Tibial nerve (tissue), 4 donors: ENCODE data around the gene SLC39A11. TPM values are rescaled to one million over a fixed set of nuclear protein-coding genes. Genes with fewer than 3 reads are reported as not detected.

Experiments
- DNase-seq, 2 donors: peaks; one replicate each; pipeline ENCODE4 v3.0.0-alpha.2; 2019; ENCODE audit warnings: low spot score in 2 of 2
- H3K27ac ChIP-seq, 4 donors: fragments of 200-600 bp; sonication (generic) in 3 of 4; one replicate each; pipeline ENCODE4 v1.5.1; 2017 to 2019; ENCODE audit warnings: mild to moderate bottlenecking in 1 of 4
- H3K27me3 ChIP-seq, 2 donors: fragments of 200-600 bp; sonication (generic) in 1 of 2; one replicate each; pipeline versions ENCODE4 v1.5.1 to v1.6.0; 2017 to 2019
- H3K36me3 ChIP-seq, 3 donors: fragments of 200-600 bp; sonication (generic); one replicate each; pipeline ENCODE4 v1.5.1; 2018 to 2019
- H3K4me1 ChIP-seq, 4 donors: fragments of 200-600 bp; sonication (generic) in 3 of 4; one replicate each; pipeline ENCODE4 v1.5.1; 2017 to 2019
- H3K4me3 ChIP-seq, 4 donors: fragments of 200-600 bp; sonication (generic) in 3 of 4; one replicate each; pipeline ENCODE4 v1.5.1; 2017 to 2019; ENCODE audit warnings: mild to moderate bottlenecking in 1 of 4, moderate library complexity in 1 of 4
- H3K9me3 ChIP-seq, 4 donors: fragments of 200-600 bp; sonication (generic) in 3 of 4; one replicate each; pipeline ENCODE4 v1.5.1; 2017 to 2019
- EP300 ChIP-seq, 2 donors: sonication (generic); formaldehyde crosslinking; IDR thresholded peaks; one replicate each; pipeline ENCODE4 v1.6.1; 2017; ENCODE audit warnings: antibody characterized with exemption in 2 of 2, mild to moderate bottlenecking in 1 of 2
- POLR2A ChIP-seq, 2 donors: fragments of 450-650 bp; IDR thresholded peaks; one replicate each; pipeline ENCODE4 v1.6.1; 2017; ENCODE audit warnings: antibody characterized with exemption in 2 of 2, mild to moderate bottlenecking in 2 of 2, moderate library complexity in 2 of 2
- WGBS, 2 donors: methylation state at CpG; one replicate each; pipeline ENCODE4 v1.1.5; 2018; 5-methylcytosine and 5-hydroxymethylcytosine counted together
- total RNA-seq, 4 donors: library from RNA; depleted of rRNA; stranded (reverse); fragments of >200 nt; gene quantifications; one replicate each; pipeline ENCODE4 v1.1.0, GENCODE V29; 2016
- TF ChIP-seq, protein P1 (sequence below), 5 experiments: fragments of 200-600 bp in 3 of 5; fragments of 450-650 bp in 2 of 5; sonication (generic) in 3 of 5; IDR thresholded peaks; one replicate each; pipeline ENCODE4 v1.5.1; 2016 to 2019; ENCODE audit warnings: antibody characterized with exemption in 5 of 5, mild to moderate bottlenecking in 3 of 5, moderate library complexity in 2 of 5

Gene SLC39A11
- total RNA-seq, 4 donors from 2014 or later: 19.9 to 48.4 (median 37.5) TPM

DNA sequence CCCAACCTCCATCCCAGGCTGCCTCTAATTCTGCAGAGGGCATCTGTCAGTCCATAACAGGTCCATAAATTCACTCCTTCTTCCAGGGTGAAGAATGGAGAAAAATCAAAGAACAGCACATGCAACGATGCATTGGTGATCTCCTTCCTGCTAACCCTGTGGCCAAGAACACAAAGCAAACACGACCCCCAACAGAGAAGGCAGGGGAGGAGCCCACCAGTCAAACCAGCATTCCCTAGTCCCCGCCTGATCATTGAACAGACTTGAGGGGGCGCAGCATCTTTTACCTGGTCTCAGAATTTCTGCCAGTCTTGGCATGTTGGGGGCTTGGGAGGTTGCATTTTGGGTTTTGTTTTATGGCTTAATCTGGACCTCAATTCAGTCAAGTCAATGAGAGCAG lies 476.0 kb downstream of the SLC39A11 start:
- no peaks in the 10 kb centered on the region for H3K36me3 ChIP-seq
- H3K27me3 ChIP-seq: no peaks in the 10 kb centered on the region
- H3K4me3 ChIP-seq: no peak overlapping the region
- H3K4me1 ChIP-seq: peaks cover 0 to 58% (median 25%) of the 10 kb centered on the region in 4 donors
- TF ChIP-seq POLR2A (IDR thresholded peaks at IDR 0.05): no peak
- TF ChIP-seq EP300 (IDR thresholded peaks at IDR 0.05): no peak
- TF ChIP-seq, protein P1, sequence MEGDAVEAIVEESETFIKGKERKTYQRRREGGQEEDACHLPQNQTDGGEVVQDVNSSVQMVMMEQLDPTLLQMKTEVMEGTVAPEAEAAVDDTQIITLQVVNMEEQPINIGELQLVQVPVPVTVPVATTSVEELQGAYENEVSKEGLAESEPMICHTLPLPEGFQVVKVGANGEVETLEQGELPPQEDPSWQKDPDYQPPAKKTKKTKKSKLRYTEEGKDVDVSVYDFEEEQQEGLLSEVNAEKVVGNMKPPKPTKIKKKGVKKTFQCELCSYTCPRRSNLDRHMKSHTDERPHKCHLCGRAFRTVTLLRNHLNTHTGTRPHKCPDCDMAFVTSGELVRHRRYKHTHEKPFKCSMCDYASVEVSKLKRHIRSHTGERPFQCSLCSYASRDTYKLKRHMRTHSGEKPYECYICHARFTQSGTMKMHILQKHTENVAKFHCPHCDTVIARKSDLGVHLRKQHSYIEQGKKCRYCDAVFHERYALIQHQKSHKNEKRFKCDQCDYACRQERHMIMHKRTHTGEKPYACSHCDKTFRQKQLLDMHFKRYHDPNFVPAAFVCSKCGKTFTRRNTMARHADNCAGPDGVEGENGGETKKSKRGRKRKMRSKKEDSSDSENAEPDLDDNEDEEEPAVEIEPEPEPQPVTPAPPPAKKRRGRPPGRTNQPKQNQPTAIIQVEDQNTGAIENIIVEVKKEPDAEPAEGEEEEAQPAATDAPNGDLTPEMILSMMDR (IDR thresholded peaks at IDR 0.05): no peak
- peak overlapping the region in 3 of 4 donors; percentile 70 to 94 (median 92) for H3K27ac ChIP-seq
- WGBS, 2 donors: 76 to 77% methylated on average over 4 of the region's 4 CpGs
- no peaks in the 10 kb centered on the region for H3K9me3 ChIP-seq
- no peak for DNase-seq

DNA sequence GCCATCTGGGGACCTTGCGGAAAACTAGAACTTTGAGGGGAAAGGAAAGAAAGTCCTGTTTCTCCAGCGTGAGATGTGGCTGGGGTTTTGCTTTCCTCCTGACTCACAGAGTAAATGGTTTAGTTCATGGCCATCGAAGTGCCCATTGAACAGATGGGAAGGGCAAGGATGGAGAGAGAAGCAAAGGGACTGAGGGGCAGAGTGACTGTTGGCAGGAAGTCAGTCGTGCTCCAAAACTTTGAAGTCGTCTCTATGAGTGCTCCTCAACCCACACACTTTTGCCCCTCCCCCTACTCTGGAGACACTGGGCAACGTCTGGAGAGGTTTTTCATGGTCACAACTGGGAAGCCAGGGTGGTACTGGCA lies 476.9 kb downstream of the SLC39A11 start:
- Histone ChIP-seq H3K27ac (peak overlapping the region; percentile 70 to 94 (median 86)), H3K4me3 (peak overlapping the region in 1 of 4 donors; percentile 30), H3K4me1 (peaks cover 0 to 58% (median 25%) of the 10 kb centered on the region in 4 donors), H3K36me3 (no peaks in the 10 kb centered on the region), H3K9me3 (no peaks in the 10 kb centered on the region), H3K27me3 (no peaks in the 10 kb centered on the region)
- no peak for DNase-seq
- 28 to 31% methylated on average over 6 of the region's 6 CpGs for WGBS, 2 donors
- TF ChIP-seq EP300 (IDR thresholded peaks at IDR 0.05) (peak in 1 of 2 donors; percentile 23), POLR2A (IDR thresholded peaks at IDR 0.05) (peak in 1 of 2 donors; percentile 8)
- TF ChIP-seq, protein P1 (IDR thresholded peaks at IDR 0.05): no peak

DNA sequence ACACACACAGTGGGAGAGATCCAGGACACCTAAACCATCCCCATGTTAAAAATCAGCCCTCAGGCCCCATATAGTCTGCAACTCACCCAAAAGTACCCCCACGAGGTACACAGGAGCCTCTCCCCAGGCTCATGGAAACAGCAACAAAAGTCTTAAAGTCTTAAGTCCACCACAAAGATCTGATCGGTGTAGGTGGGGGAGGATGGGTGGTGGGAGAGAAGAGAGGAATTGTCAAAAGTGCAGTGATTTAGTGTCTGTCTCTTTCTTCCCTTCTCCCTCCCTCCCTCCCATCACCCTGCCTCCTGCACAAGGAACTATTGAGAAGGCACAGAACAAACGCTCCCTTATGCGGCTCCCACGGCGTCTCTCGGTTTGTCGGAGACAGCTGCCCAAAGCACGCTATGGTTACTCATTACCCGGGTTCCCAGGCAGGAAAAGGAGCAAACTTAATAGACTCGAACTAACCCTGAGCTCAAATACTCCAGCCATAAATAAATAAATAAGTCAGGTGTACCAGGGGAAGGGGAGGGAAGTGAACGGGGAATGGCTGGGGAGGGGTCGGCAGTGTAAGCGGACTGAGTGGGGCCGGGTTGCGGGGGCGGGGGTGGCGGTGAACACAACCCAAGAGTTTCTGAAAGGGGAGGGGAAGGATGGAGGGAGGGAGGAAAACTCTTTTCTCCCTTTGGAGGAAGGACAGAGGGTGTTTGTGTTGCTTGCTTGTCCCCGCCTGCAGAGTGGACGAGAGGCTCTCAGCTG lies 477.4 kb downstream of the SLC39A11 start:
- peak in 1 of 2 donors; percentile 62 for DNase-seq
- peak overlapping the region in 1 of 4 donors; percentile 30 for H3K4me3 ChIP-seq
- TF ChIP-seq, protein P1 (IDR thresholded peaks at IDR 0.05): no peak
- peak in 1 of 2 donors; percentile 47 for TF ChIP-seq EP300 (IDR thresholded peaks at IDR 0.05)
- no peak for TF ChIP-seq POLR2A (IDR thresholded peaks at IDR 0.05)
- H3K4me1 ChIP-seq: peaks cover 0 to 59% (median 25%) of the 10 kb centered on the region in 4 donors
- H3K36me3 ChIP-seq: no peaks in the 10 kb centered on the region
- peak overlapping the region; percentile 70 to 94 (median 86) for H3K27ac ChIP-seq
- H3K9me3 ChIP-seq: no peaks in the 10 kb centered on the region
- no peaks in the 10 kb centered on the region for H3K27me3 ChIP-seq
- 13 to 14% methylated on average over 20 of the region's 20 CpGs for WGBS, 2 donors

DNA sequence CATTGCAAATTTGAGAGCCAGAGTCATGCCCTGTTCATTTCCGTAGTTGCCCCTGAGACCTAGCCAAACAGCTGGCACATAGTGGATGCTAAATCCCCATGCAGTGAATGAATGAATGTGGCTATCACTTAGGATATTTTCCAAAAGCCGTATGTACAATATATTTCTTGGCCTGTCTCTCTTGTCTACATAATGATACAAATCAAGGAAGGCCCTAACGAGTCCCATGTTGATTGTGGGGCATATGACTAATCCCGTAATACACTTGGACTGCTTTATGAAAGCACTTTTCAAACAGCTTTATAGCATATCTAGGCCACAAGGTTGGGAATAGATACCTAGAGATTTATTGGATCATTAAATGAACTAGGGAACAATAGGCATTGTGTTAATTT lies 478.0 kb downstream of the SLC39A11 start:
- Histone ChIP-seq H3K9me3 (no peaks in the 10 kb centered on the region), H3K27me3 (no peaks in the 10 kb centered on the region), H3K36me3 (no peaks in the 10 kb centered on the region), H3K4me1 (peaks cover 0 to 61% (median 28%) of the 10 kb centered on the region in 4 donors), H3K4me3 (no peak overlapping the region), H3K27ac (peak overlapping the region; percentile 63 to 94 (median 81))
- WGBS, 2 donors: 44 to 47% methylated on average over 4 of the region's 4 CpGs
- no peak for DNase-seq
- TF ChIP-seq, protein P1 (IDR thresholded peaks at IDR 0.05): no peak
- TF ChIP-seq POLR2A (IDR thresholded peaks at IDR 0.05): no peak
- TF ChIP-seq EP300 (IDR thresholded peaks at IDR 0.05): no peak

DNA sequence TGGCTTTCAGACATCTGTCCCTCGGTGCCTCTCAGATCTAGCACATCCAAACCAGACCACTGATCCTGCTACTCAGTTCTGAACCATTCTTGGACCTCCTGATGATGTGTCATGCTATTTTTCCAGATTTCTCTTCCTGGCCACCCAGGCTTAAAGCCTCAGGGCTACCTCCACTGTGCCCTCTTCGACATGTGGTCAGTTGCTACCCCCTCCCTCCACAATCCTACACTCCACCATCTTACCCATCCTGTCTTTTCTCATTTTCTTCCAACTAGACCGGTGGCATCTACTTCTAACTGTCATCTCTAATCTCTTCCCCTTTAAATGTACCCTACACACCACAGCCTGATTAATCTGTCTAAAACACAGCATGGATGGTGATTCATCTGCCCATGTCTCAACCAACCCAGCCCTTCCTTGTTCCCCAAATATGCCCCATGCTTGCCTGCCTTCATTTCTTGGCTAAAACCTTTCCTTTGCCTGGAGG lies 478.6 kb downstream of the SLC39A11 start:
- Histone ChIP-seq H3K27ac (peak overlapping the region; percentile 63 to 94 (median 81)), H3K36me3 (no peaks in the 10 kb centered on the region), H3K9me3 (no peaks in the 10 kb centered on the region), H3K4me3 (no peak overlapping the region), H3K27me3 (no peaks in the 10 kb centered on the region), H3K4me1 (peaks cover 0 to 61% (median 31%) of the 10 kb centered on the region in 4 donors)
- DNase-seq: no peak
- WGBS, 2 donors: 60 to 62% methylated on average over 3 of the region's 3 CpGs
- no peak for TF ChIP-seq POLR2A (IDR thresholded peaks at IDR 0.05)
- TF ChIP-seq EP300 (IDR thresholded peaks at IDR 0.05): no peak
- TF ChIP-seq, protein P1 (IDR thresholded peaks at IDR 0.05): no peak
